Transverse colon (tissue), 4 donors: ENCODE measurements around the gene NPC1L1. TPM values are rescaled to one million over a fixed set of nuclear protein-coding genes. Genes with fewer than 3 reads are reported as not detected.

Source experiments
- DNase-seq: peaks from one replicate; pipeline ENCODE4 v3.0.0-alpha.2; 2019
- H3K27ac ChIP-seq, 4 donors: fragments of 200-600 bp; sonication (generic); 2 replicates each; pipeline ENCODE4 v1.5.1; 2016 to 2018; ENCODE audit warnings: inconsistent platforms in 4 of 4
- H3K27me3 ChIP-seq: fragments of 200-600 bp; sonication (generic); 2 replicates; pipeline ENCODE4 v1.5.1; 2017; ENCODE audit warnings: inconsistent platforms
- H3K36me3 ChIP-seq, 4 donors: fragments of 200-600 bp; sonication (generic); 2 replicates each; pipeline ENCODE4 v1.5.1; 2017 to 2019; ENCODE audit warnings: inconsistent platforms in 4 of 4
- H3K4me1 ChIP-seq, 4 donors: fragments of 200-600 bp; sonication (generic); 2 replicates each; pipeline ENCODE4 v1.5.1; 2017 to 2020; ENCODE audit warnings: inconsistent platforms in 4 of 4
- H3K4me3 ChIP-seq, 4 donors: fragments of 200-600 bp; sonication (generic); 1 replicate in 1 of 4; 2 replicates in 3 of 4; pipeline versions ENCODE4 v1.5.1 to v1.6.1; 2017 to 2019; ENCODE audit warnings: inconsistent platforms in 4 of 4
- H3K9me3 ChIP-seq, 2 donors: fragments of 200-600 bp; sonication (generic); 2 replicates each; pipeline ENCODE4 v1.5.1; 2017 to 2019; ENCODE audit warnings: inconsistent platforms in 2 of 2
- CTCF ChIP-seq, 5 experiments: fragments of 200-600 bp in 3 of 5; fragments of 450-650 bp in 2 of 5; sonication (generic) in 3 of 5; IDR thresholded peaks; 1 replicate in 2 of 5; 2 replicates in 3 of 5; pipeline ENCODE4 v1.5.1; 2016 to 2017; ENCODE audit warnings: antibody characterized with exemption in 5 of 5, inconsistent platforms in 3 of 5, mild to moderate bottlenecking in 2 of 5, moderate library complexity in 1 of 5
- EP300 ChIP-seq: sonication (generic); formaldehyde crosslinking; IDR thresholded peaks from one replicate; pipeline ENCODE4 v1.6.1; 2017; ENCODE audit warnings: antibody characterized with exemption, low read depth
- POLR2A ChIP-seq: fragments of 450-650 bp; IDR thresholded peaks from one replicate; pipeline ENCODE4 v1.6.1; 2016; ENCODE audit warnings: antibody characterized with exemption, mild to moderate bottlenecking, moderate library complexity
- POLR2AphosphoS5 ChIP-seq, 3 donors: sonication (generic); formaldehyde crosslinking; IDR thresholded peaks; one replicate each; pipeline ENCODE4 v1.6.1; 2016; ENCODE audit warnings: antibody characterized with exemption in 3 of 3
- WGBS, 2 donors: methylation state at CpG; one replicate each; pipeline ENCODE4 v1.1.5; 2018; ENCODE audit warnings: low coverage in 1 of 2; 5-methylcytosine and 5-hydroxymethylcytosine counted together
- in situ Hi-C, 4 donors: fragments of 200-750 bp; cut with MboI; loops; one replicate each; pipeline versions ENCODE4 v1.15.0 to v1.15.1; 2017; ENCODE audit warnings: low sequenced_read_pairs in 3 of 4, low pct_ligation_motif_present in 1 of 4, low pct_unique_long_range_greater_than_20kb in 1 of 4
- intact Hi-C: fragments of 100-400 bp; cut with DNase I; formaldehyde crosslinking; loops from one replicate; pipeline ENCODE4 v1.15.1; 2023; ENCODE audit warnings: low total_unique reads
- small RNA-seq, 4 donors: library from RNA; depleted of rRNA; stranded (forward); fragments of <200 nt; gene quantifications; one replicate each; pipeline ENCODE3, GENCODE V24; 2016
- total RNA-seq, 4 donors: library from RNA; depleted of rRNA; stranded (reverse); fragments of >200 nt; gene quantifications; one replicate each; pipeline ENCODE4 v1.1.0, GENCODE V29; 2016

The NPC1L1 gene
- total RNA-seq, 4 donors from 2014 or later = 0.48 TPM; not detected in 3

- in situ Hi-C loops = no loop called here
- 87 to 89% methylated on average over 5 of the region's 5 CpGs for WGBS, 2 donors
- H3K4me1 ChIP-seq = peaks cover 0 to 14% (median 6%) of the 10 kb centered on the region in 4 donors
- no peak overlapping the region for H3K4me3 ChIP-seq
- no peaks in the 10 kb centered on the region for H3K9me3 ChIP-seq
- TF ChIP-seq POLR2AphosphoS5 (IDR thresholded peaks at IDR 0.05) (no peak), EP300 (no peak), CTCF (IDR thresholded peaks at IDR 0.05) (no peak), POLR2A (no peak)
- no peaks in the 10 kb centered on the region for H3K27me3 ChIP-seq
- intact Hi-C loops = no loop called here
- H3K36me3 ChIP-seq = peaks cover 0 to 4% (median 2%) of the 10 kb centered on the region in 4 donors
- DNase-seq = no peak
- H3K27ac ChIP-seq = no peak overlapping the region
Measured at GRCh38 chr7:44465490-44465889, 75.6 kb downstream of the NPC1L1 start.

GRCh38 chr7:44463169-44463808, 77.8 kb downstream of the NPC1L1 start:
- Histone ChIP-seq H3K4me1 (peaks cover 0 to 14% (median 8%) of the 10 kb centered on the region in 4 donors), H3K4me3 (no peak overlapping the region), H3K27me3 (no peaks in the 10 kb centered on the region), H3K36me3 (peaks cover 0 to 3% (median 0%) of the 10 kb centered on the region in 4 donors), H3K9me3 (no peaks in the 10 kb centered on the region), H3K27ac (no peak overlapping the region)
- 100% methylated on average over 1 of the region's 1 CpG; no CpG with 5 or more reads in 1 of the 2 donors for WGBS, 2 donors
- TF ChIP-seq POLR2A = no peak
- TF ChIP-seq CTCF (IDR thresholded peaks at IDR 0.05) = peak in 2 of 5 experiments; percentile 10 to 24
- in situ Hi-C loops = no loop called here
- DNase-seq = no peak
- intact Hi-C loops = no loop called here

Small RNAs within 50 kb of the gene (small RNA-seq; reads per million reads assigned to genes)
- 0 reads per million in 4 donors for gene RNU6-1097P

Other genes starting within 250 kb of the NPC1L1 start
- 1 to 10 TPM in 1 of 4 donors, under 1 TPM in 2, not detected in 1; 0.16 to 2.8 (median 0.27) TPM for gene CAMK2B, start 215.7 kb downstream of the NPC1L1 start, total RNA-seq
- 10 to 100 TPM; 31.9 to 76.7 (median 38.6) TPM for gene NUDCD3, start 50.7 kb downstream of the NPC1L1 start, total RNA-seq
- 100 to 1,000 TPM in 1 of 4 donors, 10 to 100 TPM in 3; 41.1 to 202 (median 42.3) TPM for gene DDX56, start 32.6 kb upstream of the NPC1L1 start, total RNA-seq
- gene TMED4, start 40.9 kb upstream of the NPC1L1 start, total RNA-seq = 100 to 1,000 TPM; 226 to 303 (median 254) TPM
- 100 to 1,000 TPM in 3 of 4 donors, 10 to 100 TPM in 1; 74.0 to 160 (median 143) TPM for gene OGDH, start 65.3 kb upstream of the NPC1L1 start, total RNA-seq
- 10 to 100 TPM; 40.6 to 92.7 (median 69.3) TPM for gene ZMIZ2, start 207.5 kb upstream of the NPC1L1 start, total RNA-seq